ENCODE measurements around the gene KRT6C.

The KRT6C gene

DNA sequence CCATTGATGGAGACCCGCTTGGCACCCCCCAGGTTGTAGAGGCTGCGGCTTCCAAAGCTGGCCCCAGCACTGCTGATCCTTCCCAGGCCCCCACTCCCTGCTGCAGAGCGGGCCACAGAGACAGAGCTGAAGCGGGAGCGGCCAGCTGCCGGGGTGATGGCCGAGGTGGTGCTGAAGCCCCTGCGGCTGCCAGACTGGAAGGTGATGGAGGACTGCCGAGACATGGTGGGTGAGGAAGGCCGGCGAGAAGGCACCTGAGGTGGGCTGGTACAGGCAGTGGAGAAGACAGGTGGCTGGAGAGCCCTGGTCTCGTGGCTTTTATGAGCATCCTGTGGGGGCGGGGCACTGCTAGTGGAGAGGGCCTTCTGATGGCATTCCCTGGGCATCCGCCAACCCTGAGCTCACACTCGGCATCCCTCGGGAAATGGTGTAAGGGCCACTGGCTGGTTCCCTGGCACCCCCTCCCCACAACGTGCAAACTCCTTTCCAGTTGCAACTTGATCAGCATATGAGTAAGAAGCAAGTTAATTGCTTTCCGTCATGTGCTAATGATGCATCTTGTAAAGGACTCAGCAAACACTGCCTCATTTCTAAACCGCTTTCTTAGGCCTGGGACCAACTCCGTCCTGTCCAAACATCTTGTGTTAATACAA, 39.4 kb downstream of the KRT6C start, which contains the start of gene KRT75:
KRT75 (minus strand) TSS at position 291 of the 653 bp plus-strand sequence; CDS start at position 224, 67 bp downstream.
- no peak for DNase-seq

DNA sequence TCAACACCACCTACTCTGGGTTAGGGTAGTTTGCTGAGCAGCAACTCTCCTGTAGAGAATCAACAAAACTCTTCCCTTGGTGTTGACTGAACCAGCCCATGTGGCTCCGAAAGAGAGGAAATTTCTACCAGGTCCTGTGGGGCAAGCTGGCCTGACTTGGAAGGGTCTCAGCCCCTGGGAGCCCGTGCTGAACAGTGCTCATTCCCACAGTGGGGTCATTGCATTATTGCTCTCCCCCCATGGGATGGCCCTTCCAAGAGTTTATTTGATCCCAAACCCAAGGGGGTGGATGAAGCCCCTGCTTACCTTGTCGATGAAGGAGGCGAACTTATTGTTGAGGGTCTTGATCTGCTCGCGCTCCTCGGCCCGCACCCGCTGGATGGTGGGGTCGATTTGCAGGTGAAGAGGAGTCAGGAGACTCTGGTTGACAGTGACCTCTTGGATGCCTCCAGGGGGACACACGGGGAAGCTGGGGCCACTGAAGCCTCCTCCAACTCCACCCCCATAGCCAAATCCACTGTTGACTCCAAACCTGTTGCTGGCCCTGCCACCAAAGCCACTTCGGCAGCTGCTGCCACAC, 40.0 kb downstream of the KRT6C start:
- DNase-seq = no peak

DNA sequence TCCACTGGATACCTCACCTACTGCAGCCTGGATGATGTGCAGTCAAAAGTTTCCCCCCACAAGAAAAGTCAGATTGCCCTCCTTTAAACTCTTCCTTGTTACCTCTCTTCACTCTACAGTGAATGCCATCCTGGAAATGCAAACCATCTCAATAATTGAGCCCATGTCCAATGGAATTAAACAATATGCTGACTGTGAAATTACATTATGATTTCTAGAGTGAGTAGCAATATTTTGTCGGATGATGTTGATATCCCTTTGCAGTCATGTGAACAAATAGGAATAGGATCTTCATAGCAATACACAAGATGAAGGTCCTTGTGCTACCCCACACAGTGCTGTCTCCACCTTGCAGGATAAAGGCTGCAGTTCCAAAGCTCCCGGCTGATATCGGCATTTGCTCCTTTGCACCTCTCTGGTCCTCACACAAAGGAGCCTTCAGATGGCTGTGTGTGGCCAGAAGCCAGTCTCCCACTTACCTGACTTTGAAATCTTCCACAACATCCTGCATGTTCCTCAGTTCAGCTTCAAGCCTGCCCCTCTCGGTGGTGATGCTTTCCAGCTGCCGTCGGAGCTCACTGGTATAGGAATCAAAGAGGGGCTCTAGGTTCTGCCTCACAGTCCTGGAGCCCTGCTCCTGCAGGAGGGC, 40.9 kb downstream of the KRT6C start:
- DNase-seq = no peak

DNA sequence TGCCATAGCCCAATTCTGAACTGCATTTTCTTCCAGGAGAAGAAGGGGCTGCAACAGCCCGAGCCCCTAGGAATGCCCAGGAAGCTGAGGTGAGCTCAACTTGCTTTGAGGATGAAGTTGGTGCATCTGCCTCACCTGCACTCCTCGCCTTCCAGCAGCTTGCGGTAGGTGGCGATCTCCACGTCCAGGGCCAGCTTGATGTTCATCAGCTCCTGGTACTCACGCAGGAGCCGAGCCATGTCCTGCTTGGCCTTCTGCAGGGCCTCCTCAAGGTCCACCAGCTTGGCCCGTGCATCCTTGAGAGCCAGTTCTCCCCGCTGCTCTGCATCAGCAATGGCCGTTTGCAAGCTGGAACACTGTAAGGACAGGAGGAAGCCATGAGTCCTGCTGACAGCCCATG, 45.5 kb downstream of the KRT6C start:
- DNase-seq = no peak

DNA sequence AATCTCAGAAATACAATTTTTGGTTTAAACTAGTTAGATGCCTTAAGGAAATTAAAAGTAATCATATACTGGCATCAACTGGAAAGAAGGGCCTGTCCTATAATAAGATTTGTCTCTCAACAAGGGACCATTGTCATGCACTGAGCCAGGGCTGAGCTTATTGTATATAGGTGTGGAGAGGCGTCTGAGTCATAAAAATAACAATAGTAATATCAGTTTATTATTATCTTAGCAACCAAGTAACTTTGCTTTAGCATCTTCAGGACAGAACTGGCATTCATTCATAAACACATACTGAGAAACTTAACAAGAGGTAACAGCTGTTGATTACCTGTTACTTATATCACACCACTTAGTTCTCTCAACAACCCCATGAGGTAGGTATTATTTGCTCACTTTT, 46.5 kb downstream of the KRT6C start:
- no peak for DNase-seq

DNA sequence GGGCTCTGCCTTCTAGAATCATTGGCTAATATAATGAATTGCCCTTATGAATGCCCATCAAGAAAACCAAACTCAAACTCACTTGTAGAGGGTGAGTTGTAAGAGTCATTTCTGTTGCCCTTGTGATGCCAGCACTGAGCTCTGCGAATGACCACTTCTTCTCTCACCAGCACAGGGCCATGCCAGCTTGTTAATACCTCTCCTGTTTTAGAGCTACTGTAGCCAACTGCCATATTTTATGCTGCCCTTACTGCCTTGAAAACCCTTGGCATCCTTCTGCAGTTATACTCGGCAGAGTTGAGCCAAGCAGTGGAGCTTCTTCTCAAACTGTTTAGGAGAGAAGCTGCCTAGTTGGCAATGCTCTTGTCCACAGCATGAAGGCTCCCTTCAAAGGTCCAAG, 47.6 kb downstream of the KRT6C start:
- no peak for DNase-seq

DNA sequence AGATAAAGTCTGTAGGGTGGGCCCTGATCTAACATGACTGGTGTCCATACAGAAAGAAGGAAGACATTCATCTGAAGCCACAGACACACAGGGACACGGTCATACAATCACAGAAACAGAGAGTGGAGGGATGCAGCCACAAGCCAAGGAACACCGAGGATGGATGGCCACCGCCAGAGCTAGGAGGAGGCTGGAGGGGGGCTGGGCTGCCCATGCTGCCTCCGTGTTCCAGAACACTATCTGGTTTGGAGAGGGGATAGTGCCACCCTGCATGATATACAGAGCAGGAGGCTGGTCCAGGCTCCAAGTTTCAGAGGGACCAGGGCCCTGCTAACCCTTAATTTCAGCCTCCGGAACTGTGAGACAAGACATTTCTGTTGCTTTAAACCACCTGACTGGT, 48.1 kb downstream of the KRT6C start:
- no peak for DNase-seq

DNA sequence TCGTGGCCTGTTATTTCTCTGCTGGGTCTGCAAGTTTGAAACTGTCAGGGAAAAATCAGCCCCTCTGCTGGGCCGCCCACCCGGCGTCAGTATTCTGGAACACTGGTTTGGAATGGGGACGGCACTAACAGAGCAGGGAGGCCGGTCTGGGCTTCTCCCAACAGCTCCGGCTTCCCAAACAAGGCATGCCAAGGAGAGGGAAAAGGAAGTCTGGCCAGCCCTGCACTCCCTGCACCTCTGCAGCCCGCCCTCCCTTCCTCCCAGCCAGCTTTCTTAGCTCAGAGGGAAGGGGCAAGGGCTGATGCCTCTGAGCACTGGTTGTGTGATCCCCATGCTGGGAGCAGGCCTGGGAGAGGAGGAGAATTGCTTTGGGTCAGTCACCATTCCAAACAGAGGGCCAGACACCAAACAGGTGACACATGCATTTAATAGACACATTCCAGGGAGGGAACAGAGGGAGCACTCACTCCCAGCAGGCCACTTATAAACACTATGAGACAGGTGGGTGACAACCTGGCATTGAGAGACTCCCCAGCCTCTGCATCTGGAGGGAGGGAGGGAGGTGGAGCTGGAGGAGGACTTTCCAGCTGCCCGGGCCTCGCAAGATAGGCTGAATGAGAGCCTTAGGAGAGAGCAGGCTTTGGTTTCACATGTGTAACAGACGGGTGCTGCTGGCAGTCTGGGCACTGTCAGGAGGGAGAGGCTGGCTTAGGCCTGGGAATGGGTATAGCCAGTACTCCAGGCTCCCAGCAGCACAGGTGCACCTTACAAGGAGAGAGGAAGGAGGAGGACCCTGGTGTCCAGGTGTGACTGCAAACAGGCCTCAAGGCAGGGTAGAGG, 49.7 kb downstream of the KRT6C start:
- DNase-seq = peak; percentile 39

DNA sequence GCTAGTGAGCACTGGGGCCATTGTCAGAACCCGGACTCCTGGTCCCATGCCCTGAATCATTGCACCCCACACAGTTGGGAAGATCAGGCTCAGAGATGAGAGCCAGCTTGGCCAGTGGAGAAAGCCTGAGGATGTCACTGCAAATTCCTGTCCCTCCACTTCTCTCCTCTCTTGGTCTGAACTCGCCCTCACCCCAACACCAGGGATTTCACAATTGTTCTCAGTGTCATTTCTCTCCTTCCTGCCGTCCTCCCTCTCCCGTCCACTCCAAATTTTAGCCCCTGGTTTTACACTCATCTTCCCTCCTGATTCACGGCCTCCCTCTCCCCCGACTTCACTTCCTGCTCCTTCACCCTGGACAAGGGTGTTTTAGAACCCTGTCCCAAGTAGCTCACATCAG, 50.6 kb downstream of the KRT6C start:
- DNase-seq = no peak

DNA sequence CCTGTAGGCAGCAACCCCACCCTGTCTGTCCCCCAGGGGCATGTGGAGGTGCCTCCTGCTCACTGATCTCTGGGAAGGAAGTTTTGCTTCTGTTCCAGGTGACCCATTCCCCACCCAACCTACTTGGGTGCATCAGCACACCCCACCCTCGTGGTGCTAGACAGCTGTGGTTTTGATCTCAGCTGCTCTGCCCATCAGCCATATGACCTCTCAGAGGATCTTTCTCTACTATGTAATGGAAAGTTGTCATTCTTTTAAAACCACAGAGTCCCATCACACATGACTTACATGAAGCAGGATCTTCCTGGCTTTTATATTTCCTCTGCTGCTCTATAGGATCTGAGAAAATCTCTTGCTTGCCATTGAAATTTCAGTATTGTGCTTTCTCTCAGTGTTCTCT, 53.9 kb downstream of the KRT6C start:
- DNase-seq = no peak

DNA sequence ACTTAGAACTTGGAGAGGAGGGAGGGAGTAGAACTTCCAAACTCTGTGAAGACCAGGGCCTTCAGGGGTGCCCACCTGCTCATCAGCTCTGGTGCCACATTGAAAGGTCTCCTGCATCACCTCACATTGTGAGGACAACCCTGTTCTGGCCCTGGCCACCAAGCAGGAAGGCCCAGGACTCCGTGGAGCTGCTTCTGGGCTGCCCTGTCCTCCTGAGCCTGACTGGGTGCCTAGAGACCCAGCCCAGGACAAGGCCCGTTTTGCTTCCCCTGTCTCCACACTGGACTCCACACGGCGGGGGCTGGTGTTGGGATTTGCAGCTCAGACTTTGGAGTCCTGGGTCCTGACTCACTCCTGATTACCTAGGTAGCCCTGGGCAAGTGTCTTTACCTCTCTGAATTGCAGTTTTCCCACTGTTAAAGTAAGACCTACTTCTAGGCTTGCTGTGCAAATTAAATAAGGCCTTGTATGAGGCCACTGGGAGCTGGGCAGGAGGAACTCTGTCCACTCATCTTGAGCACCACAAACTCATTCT, 55.0 kb downstream of the KRT6C start:
- no peak for DNase-seq

All from NCI-H187 treated with DMSO at 0.1 percent for 48 hours (cell line).